HG02678 (cell line): Measurements from ENCODE around the gene KANSL3.

Experiments used
- ATAC-seq: cut with Tn5 transposase; IDR thresholded peaks from one replicate; pipeline ENCODE4 v1.9.1; 2021; ENCODE audit warnings: mild to moderate bottlenecking, moderate library complexity; ENCODE audit not compliant: unreplicated experiment

KANSL3 gene

DNA sequence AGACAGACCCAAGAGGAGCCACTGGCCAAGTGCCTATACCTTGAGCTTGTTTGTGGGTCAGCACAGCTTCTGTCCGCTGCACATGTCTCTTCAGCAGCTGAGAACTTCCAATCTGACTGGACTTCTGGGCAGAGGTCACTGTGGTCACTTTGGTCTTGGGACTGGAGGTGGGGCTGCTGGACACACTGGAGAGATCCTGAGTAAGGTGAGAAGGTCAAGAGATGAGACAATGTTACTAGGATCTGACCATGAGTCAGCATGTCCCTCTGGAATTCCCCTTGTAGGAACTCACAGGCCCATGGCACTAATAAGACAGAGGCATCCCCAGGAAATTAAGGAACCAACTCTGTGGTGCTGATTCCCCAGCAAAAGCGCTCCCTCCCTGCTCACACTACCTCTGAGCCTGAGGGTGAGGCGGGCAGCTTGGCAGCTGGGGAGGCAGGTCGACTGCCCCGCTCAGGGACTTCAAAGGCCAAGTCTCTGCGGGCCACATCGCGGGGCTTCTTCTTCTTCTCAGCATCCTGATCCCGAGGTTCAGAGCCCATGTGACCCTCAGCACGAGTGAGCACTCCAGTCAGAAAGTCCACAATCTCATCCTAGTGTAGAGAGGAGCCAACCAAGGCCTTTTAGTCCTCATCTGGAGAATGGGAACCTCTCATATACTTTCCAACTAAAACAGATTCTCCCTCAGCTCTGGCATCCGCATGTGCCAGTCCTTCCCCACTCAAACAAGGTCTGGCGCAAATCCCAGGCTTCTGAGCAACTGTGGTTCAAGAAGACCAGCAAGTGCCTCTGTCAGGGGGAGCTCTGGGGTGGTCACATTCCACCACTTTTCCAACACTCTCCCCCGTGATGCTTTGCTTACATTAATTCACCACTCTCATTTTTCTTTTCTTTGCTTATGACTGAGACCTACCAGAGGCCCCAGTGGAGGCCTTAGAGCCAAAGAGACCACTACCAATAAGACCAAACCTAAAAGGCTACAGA is 29.4 kb downstream of the KANSL3 start:
- no peak for ATAC-seq

DNA sequence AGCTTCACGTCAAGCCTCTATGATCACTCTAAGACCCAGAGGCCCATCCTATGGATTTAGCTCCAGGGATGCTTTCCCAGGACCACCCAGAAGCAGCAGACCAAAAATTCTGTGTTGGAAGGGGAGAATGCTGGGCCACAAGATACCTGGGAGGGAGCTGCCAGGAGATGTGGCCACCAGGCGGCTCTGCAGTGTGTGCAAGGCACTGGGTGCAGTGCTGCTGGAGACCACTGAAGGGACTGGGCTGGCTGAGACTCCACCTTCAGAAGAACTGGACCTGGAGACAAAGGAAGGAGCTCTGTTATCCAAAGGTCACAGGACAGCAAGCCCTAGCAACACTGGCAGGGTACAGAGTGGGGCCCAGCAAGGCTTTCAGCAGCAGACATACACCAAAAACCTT is 34.0 kb downstream of the KANSL3 start:
- ATAC-seq, result no peak

DNA sequence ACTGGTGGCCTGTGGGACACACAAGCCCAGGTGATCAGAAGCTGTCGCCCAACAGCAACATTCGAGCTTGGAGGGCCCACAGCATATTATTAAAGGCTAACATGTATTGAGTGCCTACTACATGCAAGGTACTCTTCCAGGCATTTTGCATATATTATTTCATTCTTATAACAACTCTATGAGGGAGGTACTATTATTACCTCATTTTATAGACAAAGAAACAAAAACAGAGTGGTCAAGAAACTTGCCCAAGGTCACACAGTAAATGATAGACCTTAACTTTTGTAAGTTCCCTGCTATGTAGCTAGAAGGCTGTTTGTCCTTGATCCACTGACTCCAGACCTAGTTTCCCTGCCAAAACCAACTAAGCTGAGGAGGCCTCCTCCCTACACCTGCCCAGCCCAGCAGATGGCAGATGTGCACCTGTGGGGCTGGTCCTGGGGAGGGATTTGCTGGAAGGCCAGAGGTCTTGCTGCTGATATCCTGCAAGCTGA is 35.7 kb downstream of the KANSL3 start:
- ATAC-seq, result no peak

DNA sequence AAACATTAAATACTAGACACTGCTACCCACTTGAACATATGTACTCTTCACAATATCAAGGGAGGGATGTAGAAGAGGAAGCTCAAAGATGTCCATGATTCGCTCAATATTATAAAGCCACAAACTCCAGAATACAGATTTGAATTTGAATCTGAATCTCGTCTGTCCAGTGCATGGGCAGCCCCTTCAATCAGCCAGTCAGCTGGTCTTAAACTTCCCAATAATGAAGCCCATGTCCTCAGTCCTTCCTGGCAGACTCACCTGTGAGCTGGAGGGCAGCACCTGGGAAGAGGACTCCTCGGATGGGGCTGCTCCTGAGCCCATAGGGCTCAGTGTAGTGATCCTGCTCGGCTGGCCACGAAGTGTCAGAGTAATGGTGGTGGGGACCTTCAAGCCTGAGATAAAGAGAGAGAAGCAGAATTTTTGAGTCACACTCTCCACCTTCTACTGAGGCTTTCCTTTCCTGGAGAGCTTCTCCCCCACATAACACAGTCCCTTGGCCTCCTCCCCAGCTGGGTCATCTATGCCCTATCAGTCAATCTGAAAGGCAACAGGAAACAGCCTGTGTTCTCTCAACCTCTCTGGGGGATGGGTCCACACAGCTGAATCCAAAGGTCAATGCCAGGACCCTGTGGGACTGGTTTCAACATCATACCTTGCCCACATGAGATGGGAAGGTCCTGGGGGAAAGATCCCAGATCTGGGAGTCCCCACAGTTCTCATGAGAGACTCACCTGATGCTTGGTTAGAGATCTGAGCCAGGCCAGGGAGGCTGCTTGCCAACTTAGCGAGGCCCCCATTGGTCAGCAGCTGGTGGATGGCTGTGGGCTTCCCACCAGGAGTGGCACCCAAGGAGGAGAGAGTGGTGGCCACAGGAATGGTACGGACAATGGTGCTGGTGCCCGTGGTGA is 36.5 kb downstream of the KANSL3 start:
- no peak for ATAC-seq

DNA sequence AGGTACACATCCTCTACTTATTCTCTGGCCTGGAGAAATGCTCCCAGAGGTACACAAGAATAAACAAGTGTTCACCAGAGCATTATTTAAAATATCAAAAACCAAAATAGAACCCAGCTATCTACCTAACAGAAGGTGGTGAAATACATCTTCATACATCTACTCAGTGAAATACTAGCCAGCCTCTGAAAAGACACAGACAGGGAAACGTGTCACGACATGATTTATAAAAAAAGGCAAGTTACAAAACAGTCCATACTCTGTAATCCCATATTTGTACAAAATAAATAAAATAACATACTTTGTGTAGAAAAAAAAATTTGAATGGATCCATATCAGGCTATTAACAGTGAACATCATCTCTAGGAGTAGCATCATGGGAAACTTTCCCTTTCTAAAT is 38.2 kb downstream of the KANSL3 start:
- no peak for ATAC-seq

DNA sequence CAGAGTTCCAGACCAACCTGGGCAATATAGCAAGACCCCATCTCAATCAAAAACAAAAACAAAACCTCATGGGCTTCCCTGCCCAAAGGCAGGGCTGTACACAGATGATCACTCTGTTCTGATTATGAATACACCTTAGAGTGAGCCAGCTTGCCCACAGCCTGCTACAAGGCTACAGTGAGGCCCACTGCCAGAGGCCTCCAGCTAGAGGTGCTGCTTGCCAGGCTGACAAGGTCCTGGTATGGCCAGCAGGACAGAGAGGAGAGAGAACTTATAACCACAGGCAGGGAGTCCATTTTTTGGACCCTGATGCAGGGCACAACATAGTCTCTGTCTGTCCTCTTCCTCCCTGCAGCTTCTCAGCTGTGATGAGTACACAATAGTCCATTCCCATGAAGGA is 41.5 kb downstream of the KANSL3 start:
- ATAC-seq, result no peak

DNA sequence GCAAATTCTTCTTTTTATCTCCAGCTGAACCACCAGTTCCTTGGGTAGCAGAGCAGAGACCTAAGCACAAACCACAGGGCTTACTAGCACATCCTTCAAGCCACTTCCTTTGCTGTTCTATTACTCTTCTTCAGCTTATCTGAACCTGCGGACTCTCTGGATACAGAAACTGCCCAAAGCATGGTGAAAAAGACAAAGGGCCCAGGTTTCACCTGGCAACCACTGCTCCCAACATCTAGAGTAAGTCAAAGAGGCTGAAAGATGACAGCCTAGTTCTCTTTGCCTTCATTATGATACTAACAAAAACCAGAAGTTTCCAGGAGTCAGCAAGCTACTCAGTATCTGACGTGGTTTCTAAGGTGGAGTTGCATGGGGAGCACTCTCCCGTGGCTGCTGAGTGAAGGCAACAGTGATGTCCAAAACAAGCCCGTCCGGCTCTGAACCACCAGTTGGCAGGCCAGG is 43.4 kb downstream of the KANSL3 start:
- no peak for ATAC-seq

DNA sequence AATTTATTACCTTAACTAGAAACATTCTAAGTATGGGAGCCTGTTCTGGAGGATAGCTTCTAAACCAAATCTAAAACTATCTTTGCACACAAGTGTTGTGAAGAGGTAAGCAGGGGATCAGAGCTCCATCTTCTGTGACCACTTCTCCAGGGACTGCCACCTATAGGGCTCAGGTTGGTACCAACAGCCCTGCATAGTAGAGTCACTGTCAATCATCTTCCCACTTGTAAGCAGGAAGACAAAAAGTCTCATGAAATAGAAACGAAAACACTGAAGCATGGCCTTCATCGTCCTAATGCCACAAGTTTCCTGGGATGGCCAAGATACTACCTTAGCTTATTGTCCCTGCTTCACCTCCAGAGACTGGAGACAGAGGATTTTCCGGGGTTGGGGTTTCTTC is 43.8 kb downstream of the KANSL3 start:
- no peak for ATAC-seq

DNA sequence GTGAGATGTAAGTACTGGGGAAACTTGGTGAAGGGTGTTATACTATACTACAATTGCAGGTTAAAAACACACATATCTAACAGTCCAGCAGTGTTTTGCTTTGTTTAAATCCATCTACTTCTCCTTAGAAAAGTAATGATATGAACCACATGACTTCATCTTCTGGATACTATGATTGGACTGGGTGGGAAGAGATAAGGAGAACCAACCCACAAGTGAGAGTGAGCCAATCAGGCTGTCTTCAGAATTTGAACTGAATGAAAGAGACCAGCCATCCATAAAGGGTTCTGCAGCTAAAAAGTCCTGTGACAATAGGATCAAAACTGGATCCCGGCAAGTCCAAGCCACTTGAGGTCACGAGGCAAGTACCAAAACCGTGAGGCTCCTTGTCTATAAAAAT is 46.6 kb downstream of the KANSL3 start:
- ATAC-seq, result no peak

DNA sequence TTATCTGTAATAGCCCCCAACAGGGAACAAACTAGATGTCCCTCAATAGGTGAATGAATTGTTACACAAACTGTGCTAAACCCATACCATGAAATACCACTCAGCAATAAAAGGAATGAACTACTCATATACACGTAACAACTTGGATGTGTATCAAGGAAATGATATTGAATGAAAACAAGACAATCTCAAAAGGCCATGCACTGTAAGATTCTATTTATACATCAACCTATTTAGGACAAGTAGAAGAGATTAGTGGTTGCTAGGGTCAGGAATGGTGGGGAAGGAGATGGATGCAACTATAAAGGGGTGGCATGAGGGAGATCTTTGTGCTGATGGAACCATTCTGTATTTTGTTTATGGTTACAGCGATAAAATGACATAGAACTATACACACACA is 47.1 kb downstream of the KANSL3 start:
- ATAC-seq, result no peak

DNA sequence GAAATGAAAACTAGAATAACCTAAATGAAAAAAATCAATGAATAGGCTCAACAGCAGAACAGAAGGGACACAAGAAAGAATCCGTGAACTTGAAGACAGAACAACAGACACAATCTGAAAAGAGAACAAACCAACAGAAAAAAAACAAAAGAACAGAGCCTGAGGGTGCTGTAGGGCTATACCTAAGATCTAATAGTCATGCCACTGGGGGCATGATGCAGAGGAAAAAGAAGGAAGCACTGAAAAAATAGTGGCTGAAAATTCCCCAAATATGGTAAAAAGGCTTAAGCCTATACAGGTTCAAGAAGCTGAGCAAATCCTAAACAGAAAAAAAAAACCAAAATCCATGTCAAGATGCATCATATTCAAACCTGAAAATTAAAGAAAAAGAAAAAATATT is 50.3 kb downstream of the KANSL3 start:
- ATAC-seq, result no peak

DNA sequence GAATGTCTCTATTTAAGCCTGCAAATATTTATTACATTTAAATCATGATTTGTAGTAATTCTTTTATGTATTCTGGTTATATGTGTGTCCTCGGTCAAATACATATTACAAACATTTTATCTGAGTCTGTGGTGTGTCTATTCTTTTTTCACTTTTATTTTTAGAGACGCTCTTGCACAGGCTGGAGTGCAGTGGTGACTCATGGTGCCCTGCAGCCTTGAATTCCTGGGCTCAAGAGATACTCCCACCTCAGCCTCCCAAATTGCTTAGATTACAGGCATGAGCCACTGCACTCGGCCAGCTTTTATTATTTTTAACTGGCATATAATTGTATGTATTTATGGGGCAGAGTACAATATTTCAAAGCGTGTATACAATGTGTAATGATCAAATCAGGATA is 54.1 kb downstream of the KANSL3 start:
- no peak for ATAC-seq

DNA sequence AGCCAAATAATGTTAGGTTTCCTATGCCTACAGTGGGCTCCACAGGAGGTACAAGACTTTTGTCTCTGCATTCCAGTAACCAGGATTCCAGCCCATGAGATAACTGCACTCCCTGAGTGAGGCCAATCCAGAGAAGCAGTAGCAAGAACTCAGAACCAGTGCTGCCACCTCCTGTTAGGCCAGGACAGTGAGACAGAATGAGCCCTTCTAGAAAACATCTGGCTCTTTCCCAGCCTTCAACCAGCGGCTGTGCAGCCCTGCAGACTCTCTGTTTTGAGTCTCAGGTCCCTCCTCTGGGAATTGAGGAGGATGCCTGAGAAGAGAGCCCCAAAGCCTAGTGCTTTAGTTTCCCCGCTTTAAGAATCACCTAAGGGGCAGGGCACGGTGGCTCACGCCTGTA is 57.3 kb downstream of the KANSL3 start:
- no peak for ATAC-seq

DNA sequence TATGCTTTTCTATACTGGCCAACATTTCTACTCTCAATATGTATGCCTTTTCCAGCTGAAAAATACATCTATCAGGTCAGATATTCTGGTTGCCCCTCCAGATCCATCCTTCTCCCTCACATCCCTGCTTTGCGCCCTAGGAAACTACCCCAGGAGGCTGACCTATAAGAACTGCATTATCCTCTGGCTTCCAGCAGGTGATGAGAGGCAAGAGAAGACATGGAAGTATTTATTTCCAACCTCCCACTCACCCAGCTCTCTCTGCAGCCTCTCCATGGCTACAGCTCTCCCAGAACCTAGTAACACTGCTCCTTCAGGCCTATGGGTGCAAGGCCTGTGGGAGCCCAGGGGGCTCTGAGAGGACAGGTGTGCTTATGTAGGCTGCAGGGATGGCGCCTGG is 58.7 kb downstream of the KANSL3 start:
- ATAC-seq, result no peak

DNA sequence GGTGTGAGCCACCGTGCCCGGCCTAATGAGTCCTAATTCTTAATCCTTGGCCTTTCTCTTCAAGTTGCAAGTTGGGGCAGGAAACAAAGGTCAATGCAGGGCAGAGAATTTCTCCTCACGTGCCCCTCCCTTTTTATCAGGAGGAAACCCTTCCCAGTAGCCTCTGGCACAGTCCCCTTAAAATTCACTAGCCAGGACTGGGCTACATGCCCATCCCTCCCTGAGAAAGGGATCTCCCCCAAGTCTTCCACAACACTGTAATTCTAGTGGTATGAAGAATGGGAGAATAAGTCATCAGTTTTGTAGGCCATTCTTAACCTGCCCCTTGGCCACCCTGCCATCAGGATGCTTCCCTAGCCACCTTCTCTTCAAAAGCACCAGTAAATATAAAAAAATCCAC is 59.4 kb downstream of the KANSL3 start:
- no peak for ATAC-seq

DNA sequence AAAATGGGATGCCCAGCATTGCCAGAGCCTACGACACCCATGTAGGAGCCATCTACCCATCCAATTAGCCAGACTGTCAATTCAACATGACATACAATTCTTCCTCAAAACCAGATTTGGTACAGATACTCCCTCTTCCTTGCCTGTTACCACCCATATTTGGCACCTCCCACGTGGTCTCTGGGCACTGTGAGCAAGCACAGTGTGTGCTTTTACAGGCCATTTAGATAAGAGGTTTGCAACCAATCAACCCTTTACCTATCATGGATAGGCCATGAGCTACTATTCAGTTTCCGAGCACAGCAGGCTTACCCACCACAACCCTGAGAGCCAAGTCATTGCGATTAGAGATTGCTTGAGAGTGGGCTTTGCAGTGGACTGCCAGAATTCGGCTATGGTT is 60.6 kb downstream of the KANSL3 start:
- no peak for ATAC-seq

DNA sequence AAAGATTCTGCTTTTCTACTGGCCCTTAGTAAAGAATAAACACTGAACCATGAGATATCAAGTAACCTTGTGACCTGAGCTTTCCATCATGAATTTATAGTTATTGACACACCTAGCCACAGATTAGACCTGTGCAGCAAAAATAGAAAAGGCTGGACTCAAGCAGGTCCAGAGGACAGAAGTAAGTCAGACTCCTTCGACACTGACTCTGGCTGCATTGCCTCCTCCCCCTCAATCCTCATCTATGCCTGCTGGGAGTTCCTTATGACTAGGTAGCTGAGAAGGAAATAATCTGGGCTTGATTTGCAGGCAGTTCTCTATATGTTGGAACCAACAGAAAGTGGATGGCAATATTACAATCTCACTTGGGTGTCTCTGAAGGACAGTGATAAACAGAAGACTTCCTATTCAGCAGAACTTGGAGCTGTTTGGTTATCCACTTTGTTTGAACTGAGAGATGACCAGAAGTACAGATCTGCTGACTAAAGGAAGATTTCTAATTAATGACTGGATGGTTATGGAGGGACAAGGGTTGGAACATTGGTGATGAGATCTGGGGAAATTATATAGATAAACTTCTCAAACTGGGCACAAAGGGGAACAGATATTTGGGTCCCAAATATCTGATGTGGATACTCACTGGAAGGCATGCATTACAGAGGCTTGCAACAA is 62.2 kb downstream of the KANSL3 start:
- ATAC-seq, result no peak

DNA sequence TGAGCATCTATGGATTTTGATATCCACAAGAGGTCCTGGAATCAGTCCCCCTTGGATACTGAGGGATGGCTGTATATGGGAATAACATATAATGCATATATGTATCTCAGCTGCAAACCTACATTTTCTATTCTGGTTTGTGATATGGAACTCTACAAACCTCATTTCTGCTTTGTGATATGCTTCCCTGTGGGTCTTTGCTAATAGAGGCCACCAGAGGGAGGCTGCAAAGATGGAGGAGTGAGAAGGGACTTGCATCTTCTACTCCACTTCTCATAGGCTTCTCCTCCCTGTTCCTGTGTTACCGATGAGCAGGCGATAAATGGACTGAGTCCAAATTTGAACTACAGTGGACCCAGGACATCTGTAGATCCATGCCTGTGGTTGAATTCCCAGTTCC is 63.7 kb downstream of the KANSL3 start:
- no peak for ATAC-seq

DNA sequence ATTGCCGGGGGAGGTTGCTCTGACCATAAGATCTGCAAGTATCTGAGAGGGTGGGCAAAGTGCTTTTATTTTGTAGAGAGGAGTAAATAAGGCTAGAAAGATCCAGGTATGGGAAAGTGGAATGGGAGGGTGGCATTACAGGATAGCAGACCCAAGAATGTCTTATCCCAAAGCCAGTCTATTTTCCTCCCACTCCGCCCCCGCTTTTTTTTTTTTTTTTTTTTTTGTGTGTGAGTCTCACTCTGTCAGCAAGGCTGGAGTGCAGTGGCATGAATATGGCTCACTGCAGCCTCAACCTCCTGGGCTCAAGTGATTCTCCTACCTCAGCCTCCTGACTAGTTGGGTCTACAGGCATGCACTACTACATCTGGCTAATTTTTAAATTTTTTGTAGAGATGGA is 70.0 kb downstream of the KANSL3 start:
- ATAC-seq, result no peak

DNA sequence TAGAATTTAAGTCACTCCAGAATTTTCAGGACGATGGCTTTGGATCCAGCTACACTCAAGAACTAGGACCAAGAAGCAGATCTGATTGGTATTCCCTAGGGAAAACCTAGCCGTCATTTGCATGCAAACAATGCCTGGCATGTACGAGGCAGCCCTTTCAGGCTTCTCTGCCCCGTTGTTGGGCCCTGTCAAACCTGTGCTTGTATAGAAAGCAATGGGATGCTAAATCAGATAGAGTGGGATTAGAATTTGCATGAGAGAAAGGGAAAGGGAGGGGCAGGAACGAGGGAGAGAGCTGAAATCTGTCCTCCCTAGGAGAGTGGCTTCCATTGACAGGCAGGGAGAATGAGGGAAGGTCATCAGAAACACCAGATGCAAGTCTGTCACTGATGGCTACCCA is 73.0 kb downstream of the KANSL3 start:
- ATAC-seq, result no peak

DNA sequence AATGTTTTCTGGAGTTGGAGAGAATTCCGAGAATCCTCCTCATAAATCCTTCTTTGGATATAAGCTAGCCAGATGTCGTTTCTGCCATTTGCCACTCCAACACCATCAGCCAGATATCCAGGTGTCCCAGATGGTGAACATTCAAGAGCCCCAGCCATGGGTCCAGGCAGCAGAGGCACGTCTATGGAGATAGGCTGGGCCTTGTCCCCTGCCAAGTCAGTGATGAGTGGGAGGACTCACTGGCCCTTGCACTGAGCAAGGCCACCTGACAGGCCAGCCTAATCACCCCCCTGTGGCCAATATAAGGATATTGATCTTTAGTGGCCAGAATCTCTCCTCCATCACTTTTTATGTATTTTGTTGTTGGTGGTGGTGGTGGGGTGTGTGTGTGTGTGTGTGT is 73.5 kb downstream of the KANSL3 start:
- ATAC-seq, result no peak
